ENCODE data around the gene SLC16A2. TPM values are rescaled to one million over a fixed set of nuclear protein-coding genes. Genes with fewer than 3 reads are reported as not detected.

The SLC16A2 gene
- total and polyA plus RNA-seq, 10 of the 15 experiments (the other 5 are each of a cell fraction or from before 2014, with no cell fraction given) = 0.08 to 0.13 TPM; not detected in 8

DNA sequence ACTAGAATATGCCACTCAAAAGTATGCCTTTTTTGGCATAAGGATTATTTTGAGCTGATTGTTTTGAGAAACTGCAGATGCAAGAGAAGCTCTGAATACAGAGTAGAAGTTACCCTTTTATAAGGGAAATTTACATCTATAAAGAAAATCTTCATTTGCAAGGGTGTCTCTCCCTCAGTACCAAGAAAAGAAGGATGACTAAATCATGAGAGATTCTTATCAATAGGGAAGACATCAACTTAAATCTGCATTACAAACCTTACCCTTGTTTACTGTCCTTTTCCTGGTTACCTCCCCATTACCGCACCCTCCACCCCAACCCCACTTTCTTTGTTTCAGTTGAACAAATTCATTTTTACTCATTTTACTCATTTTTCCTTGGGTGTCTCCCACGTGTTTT is 130.6 kb downstream of the SLC16A2 start:
- H3K4me2 ChIP-seq (ENCODE audit: control insufficient read depth, insufficient read depth) = no peak overlapping the region
- no TSS peak for BruUV-seq (replicated peaks)
- no peak overlapping the region for H3K4me3 ChIP-seq
- FAIRE-seq = no peak
- ChIA-PET CTCF (interaction anchor here (0.7 to 1.9 kb wide), 3 partner anchors 13 to 170 kb away, joined by 3 to 8 read pairs (median 3); no protein-coding TSS in a partner anchor), RAD21 (ENCODE audit: unreplicated experiment) (no interaction called here), SMC1A (ENCODE audit: uncharacterized antibody, unreplicated experiment) (interaction anchor here (1.4 kb wide), 1 partner anchor 169 kb away, joined by 3 read pairs; no protein-coding TSS in a partner anchor), POLR2A (no interaction called here)
- H3K79me2 ChIP-seq (ENCODE audit: control insufficient read depth, insufficient read depth, low read length) = no peaks in the 10 kb centered on the region
- no peak for DNase-seq (ENCODE audit: low read depth, low spot score)
- H2AFZ ChIP-seq (ENCODE audit: control insufficient read depth, low read depth, low read length) = no peak overlapping the region
- intact Hi-C loops (cut with micrococcal nuclease; ENCODE audit: unreplicated experiment) = loop anchor here (5.0 kb wide), 3 partner anchors 315 to 1050 kb away; no protein-coding TSS in a partner anchor
- H4K20me1 ChIP-seq (ENCODE audit: control insufficient read depth, insufficient read depth) = no peaks in the 10 kb centered on the region
- H3K36me3 ChIP-seq (ENCODE audit: control insufficient read depth in 2 of 2, insufficient read depth in 2 of 2, low read length in 1 of 2) = no peaks in the 10 kb centered on the region
- in situ Hi-C loops (cut with MboI) = no loop called here
- H3K9me3 ChIP-seq (replicated peaks; ENCODE audit: control insufficient read depth, insufficient read depth, low read length) = no peaks in the 10 kb centered on the region; the same call in 2 of the 3 replicates
- no peak overlapping the region for H3K9ac ChIP-seq (ENCODE audit: control insufficient read depth, insufficient read depth, low read length)
- no peaks in the 10 kb centered on the region for H3K27me3 ChIP-seq (replicated peaks in 1 of 2; ENCODE audit: control insufficient read depth in 2 of 2, insufficient read depth in 2 of 2, low read length in 1 of 2)
- no peaks in the 10 kb centered on the region for H3K4me1 ChIP-seq (ENCODE audit: control insufficient read depth, insufficient read depth, low read length)
- H3K27ac ChIP-seq (ENCODE audit: control insufficient read depth, insufficient read depth) = no peak overlapping the region
- no peak for ATAC-seq
- WGBS (ENCODE audit: insufficient coverage, insufficient replicate concordance, low lambda C conversion rate, missing lambda C conversion rate) = 0% methylated on average over 2 of the region's 2 CpGs
- TF ChIP-seq MEF2B (IDR thresholded peaks at IDR 0.05; ENCODE audit: partially characterized antibody, poor library complexity, severe bottlenecking) = no peak
- TF ChIP-seq CBX5 (IDR thresholded peaks at IDR 0.05; ENCODE audit: low read depth) = no peak
- TF ChIP-seq ESRRA (IDR thresholded peaks at IDR 0.05; ENCODE audit: low read length) = no peak
- TF ChIP-seq NFXL1 (IDR thresholded peaks at IDR 0.05; ENCODE audit: borderline replicate concordance) = no peak
- no peak for TF ChIP-seq SMC3 (IDR thresholded peaks at IDR 0.05; ENCODE audit: borderline replicate concordance, low read length)
- no peak for TF ChIP-seq MXI1 (IDR thresholded peaks at IDR 0.05; ENCODE audit: low read depth, low read length)
- TF ChIP-seq MTA2 (IDR thresholded peaks at IDR 0.05; ENCODE audit: low read depth) = no peak
- TF ChIP-seq RAD21 (IDR thresholded peaks at IDR 0.05; ENCODE audit: insufficient read depth, low read depth, low read length) = no peak
- TF ChIP-seq EED (IDR thresholded peaks at IDR 0.05; ENCODE audit: low read depth) = no peak
- TF ChIP-seq TCF7 (IDR thresholded peaks at IDR 0.05; ENCODE audit: borderline replicate concordance) = no peak
